ENCODE measurements around the gene GSTM2. TPM values are rescaled to one million over a fixed set of nuclear protein-coding genes. Genes with fewer than 3 reads are reported as not detected.
A peak's percentile ranks its signal among the peaks of the same experiment; 100 is the strongest.

The GSTM2 gene
- total RNA-seq, 1 experiment from 2014 or later = 5.9 TPM

GRCh38 chr1:109640285-109640865, 27.5 kb upstream of the GSTM2 start:
- DNase-seq (ENCODE audit: low read depth, low spot score) = no peak
- Histone ChIP-seq H3K79me2 (ENCODE audit: insufficient read depth, low read length) (no peaks in the 10 kb centered on the region), H3K27me3 (ENCODE audit: insufficient read depth, low read length) (no peaks in the 10 kb centered on the region), H3K4me3 (replicated peaks in 1 of 2; ENCODE audit: low read depth in 1 of 2, low read length in 2 of 2) (no peak overlapping the region), H3K4me2 (ENCODE audit: low read length) (no peak overlapping the region), H3K4me1 (ENCODE audit: control insufficient read depth in 1 of 2, insufficient read depth in 2 of 2, low read length in 2 of 2) (peaks cover 14 to 29% of the 10 kb centered on the region in 2 experiments), H3K9ac (ENCODE audit: low read length) (no peak overlapping the region), H3K36me3 (ENCODE audit: control insufficient read depth in 1 of 2, insufficient read depth in 2 of 2, low read length in 2 of 2) (no peaks in the 10 kb centered on the region), H3K27ac (ENCODE audit: low read depth, low read length) (no peak overlapping the region), H3K9me2 (ENCODE audit: insufficient read depth) (no peaks in the 10 kb centered on the region), H2AFZ (ENCODE audit: low read depth, low read length, poor library complexity, severe bottlenecking) (no peak overlapping the region), H3K9me3 (ENCODE audit: control insufficient read depth in 1 of 2, insufficient read depth in 1 of 2, low read depth in 1 of 2, low read length in 2 of 2) (no peaks in the 10 kb centered on the region), H4K20me1 (ENCODE audit: insufficient read depth) (no peaks in the 10 kb centered on the region)
- POLR2A ChIA-PET = interaction anchor here (0.6 to 1.8 kb wide), 5 partner anchors 9 to 135 kb away, joined by 3 to 8 read pairs (median 4); partner anchors contain the start of gene GNAI3
- no TSS peak for BruUV-seq (replicated peaks)
- ATAC-seq = peak; percentile 73
- intact Hi-C loops (cut with micrococcal nuclease) = loop anchor here (1.0 to 2.0 kb wide), 2 partner anchors 94 to 133 kb away; no protein-coding TSS in a partner anchor
- CTCF ChIA-PET = interaction anchor here (0.6 to 4.0 kb wide), 24 partner anchors 9 to 389 kb away, joined by 3 to 73 read pairs (median 6); partner anchors contain the start of genes AHCYL1, GNAI3 and GSTM4
- TF ChIP-seq SP1 (IDR thresholded peaks at IDR 0.05; ENCODE audit: low read depth) (no peak), RAD21 (IDR thresholded peaks at IDR 0.05; ENCODE audit: low read depth) (peak; percentile 63), CTCF (IDR thresholded peaks at IDR 0.05 in 2 of 3, conservative IDR thresholded peaks at IDR 0.05 in 1 of 3; ENCODE audit: borderline replicate concordance in 1 of 3, insufficient read depth in 1 of 3, low read depth in 2 of 3, low read length in 2 of 3) (peak; percentile 75 to 94 (median 89)), ATF3 (IDR thresholded peaks at IDR 0.05) (no peak)
- RAD21 ChIA-PET (ENCODE audit: low non-redundant PET in 1 of 2, low total read pairs in 2 of 2, uncharacterized antibody in 2 of 2, unreplicated experiment in 2 of 2) = interaction anchor here (0.6 to 2.4 kb wide), 12 partner anchors 9 to 344 kb away, joined by 3 to 11 read pairs (median 5); partner anchors contain the start of genes AHCYL1 (in 2 of the 2) and GNAI3 (in 1 of the 2)
